Measurements from ENCODE around the gene FAM234B. TPM values are rescaled to one million over a fixed set of nuclear protein-coding genes. Genes with fewer than 3 reads are reported as not detected.

FAM234B gene
- total RNA-seq, 1 donor, result 3.3 TPM

GRCh38 chr12:13124656-13125505 lies 80.7 kb downstream of the FAM234B start:
- peak; percentile 75 for DNase-seq (ENCODE audit: low read depth)
- TF ChIP-seq CTCF (IDR thresholded peaks at IDR 0.05; ENCODE audit: insufficient read depth, low read length), result no peak
- no peak overlapping the region for H3K4me3 ChIP-seq (ENCODE audit: low read depth, low read length)

GRCh38 chr12:13125996-13126395 lies 81.8 kb downstream of the FAM234B start:
- no peak for TF ChIP-seq CTCF (IDR thresholded peaks at IDR 0.05; ENCODE audit: insufficient read depth, low read length)
- no peak overlapping the region for H3K4me3 ChIP-seq (ENCODE audit: low read depth, low read length)
- DNase-seq (ENCODE audit: low read depth), result no peak

- no peak overlapping the region for H3K4me3 ChIP-seq (ENCODE audit: low read depth, low read length)
- TF ChIP-seq CTCF (IDR thresholded peaks at IDR 0.05; ENCODE audit: insufficient read depth, low read length), result no peak
- no peak for DNase-seq (ENCODE audit: low read depth)
These were observed 82.3 kb downstream of the FAM234B start for GRCh38 chr12:13126494-13126893.

GRCh38 chr12:13127444-13127843 lies 83.3 kb downstream of the FAM234B start:
- H3K4me3 ChIP-seq (ENCODE audit: low read depth, low read length), result no peak overlapping the region
- DNase-seq (ENCODE audit: low read depth), result no peak
- TF ChIP-seq CTCF (IDR thresholded peaks at IDR 0.05; ENCODE audit: insufficient read depth, low read length), result no peak

GRCh38 chr12:13128291-13128965 lies 84.2 kb downstream of the FAM234B start:
- no peak for TF ChIP-seq CTCF (IDR thresholded peaks at IDR 0.05; ENCODE audit: insufficient read depth, low read length)
- DNase-seq (ENCODE audit: low read depth), result no peak
- H3K4me3 ChIP-seq (ENCODE audit: low read depth, low read length), result no peak overlapping the region

GRCh38 chr12:13130981-13131380 lies 86.8 kb downstream of the FAM234B start:
- DNase-seq (ENCODE audit: low read depth), result peak; percentile 55
- no peak for TF ChIP-seq CTCF (IDR thresholded peaks at IDR 0.05; ENCODE audit: insufficient read depth, low read length)
- peak overlapping the region; percentile 23 for H3K4me3 ChIP-seq (ENCODE audit: low read depth, low read length)

Other genes starting within 250 kb of the FAM234B start
- 55.3 and 68.4 TPM in 2 replicates for gene DDX47, start 231.0 kb upstream of the FAM234B start, total RNA-seq (ENCODE audit: low replicate concordance)
- gene GPRC5A, start 152.8 kb upstream of the FAM234B start, total RNA-seq (ENCODE audit: low replicate concordance), result 5.4 and 15.5 TPM in 2 replicates
- not detected in 2 replicates for gene GPRC5D, start 92.2 kb upstream of the FAM234B start, total RNA-seq (ENCODE audit: low replicate concordance)
- gene HEBP1, start 44.1 kb upstream of the FAM234B start, total RNA-seq (ENCODE audit: low replicate concordance), result 14.4 and 35.3 TPM in 2 replicates
- gene GSG1, start 59.3 kb downstream of the FAM234B start, total RNA-seq (ENCODE audit: low replicate concordance), result 0.45 and 1.6 TPM in 2 replicates
- 19.1 and 244 TPM in 2 replicates for gene EMP1, start 152.3 kb downstream of the FAM234B start, total RNA-seq (ENCODE audit: low replicate concordance)